ENCODE data around the gene CDH22. TPM values are rescaled to one million over a fixed set of nuclear protein-coding genes. Genes with fewer than 3 reads are reported as not detected.

The CDH22 gene
- total RNA-seq, 2 donors from 2014 or later, result 0.22 to 0.77 TPM

- no peak overlapping the region for H3K27ac ChIP-seq (ENCODE audit: low read depth, low read length)
- H3K27me3 Mint-ChIP-seq (ENCODE audit: insufficient read depth), result peaks cover 70% of the 10 kb centered on the region
- no peaks in the 10 kb centered on the region for H3K4me1 Mint-ChIP-seq
- peaks cover 69% of the 10 kb centered on the region for H3K27me3 ChIP-seq (ENCODE audit: control insufficient read depth, insufficient read depth, low read length, poor library complexity, severe bottlenecking)
- no peak overlapping the region for H3K4me3 ChIP-seq (ENCODE audit: low read length)
- H3K9me3 ChIP-seq (ENCODE audit: control insufficient read depth, low read length), result no peaks in the 10 kb centered on the region
- H3K4me1 ChIP-seq (ENCODE audit: control insufficient read depth, insufficient read depth, low read length), result no peaks in the 10 kb centered on the region
- TF ChIP-seq CTCF (conservative IDR thresholded peaks at IDR 0.05), result no peak
- H3K9me3 Mint-ChIP-seq, result no peaks in the 10 kb centered on the region
- H3K36me3 ChIP-seq (ENCODE audit: control insufficient read depth, insufficient read depth, low read length), result no peaks in the 10 kb centered on the region
- no peak overlapping the region for H3K9ac ChIP-seq (ENCODE audit: extremely low read depth, low read length, poor library complexity, severe bottlenecking)
- no peaks in the 10 kb centered on the region for H3K36me3 Mint-ChIP-seq (ENCODE audit: low read depth)
- no peak for DNase-seq
- 85 to 89% methylated on average over 3 of the region's 3 CpGs for WGBS, 2 experiments (ENCODE audit: insufficient coverage in 1 of 2, insufficient read length in 1 of 2)
- no peak overlapping the region for H3K27ac Mint-ChIP-seq
- no peak overlapping the region for H3K4me3 Mint-ChIP-seq
Measured at GRCh38 chr20:46172961-46173536, 135.2 kb downstream of the CDH22 start.

- H3K27ac Mint-ChIP-seq, result no peak overlapping the region
- DNase-seq, result no peak
- no peaks in the 10 kb centered on the region for H3K4me1 ChIP-seq (ENCODE audit: control insufficient read depth, insufficient read depth, low read length)
- H3K4me3 Mint-ChIP-seq, result no peak overlapping the region
- peaks cover 70% of the 10 kb centered on the region for H3K27me3 Mint-ChIP-seq (ENCODE audit: insufficient read depth)
- H3K27ac ChIP-seq (ENCODE audit: low read depth, low read length), result no peak overlapping the region
- H3K9ac ChIP-seq (ENCODE audit: extremely low read depth, low read length, poor library complexity, severe bottlenecking), result no peak overlapping the region
- TF ChIP-seq CTCF (conservative IDR thresholded peaks at IDR 0.05), result no peak
- H3K9me3 Mint-ChIP-seq, result no peaks in the 10 kb centered on the region
- H3K27me3 ChIP-seq (ENCODE audit: control insufficient read depth, insufficient read depth, low read length, poor library complexity, severe bottlenecking), result peaks cover 68% of the 10 kb centered on the region
- no peaks in the 10 kb centered on the region for H3K9me3 ChIP-seq (ENCODE audit: control insufficient read depth, low read length)
- WGBS, 2 experiments (ENCODE audit: insufficient coverage in 1 of 2, insufficient read length in 1 of 2), result 76 to 81% methylated on average over 6 of the region's 6 CpGs
- H3K4me3 ChIP-seq (ENCODE audit: low read length), result no peak overlapping the region
- H3K4me1 Mint-ChIP-seq, result no peaks in the 10 kb centered on the region
- no peaks in the 10 kb centered on the region for H3K36me3 Mint-ChIP-seq (ENCODE audit: low read depth)
- no peaks in the 10 kb centered on the region for H3K36me3 ChIP-seq (ENCODE audit: control insufficient read depth, insufficient read depth, low read length)
Measured at GRCh38 chr20:46172455-46172854, 135.8 kb downstream of the CDH22 start.

DNA sequence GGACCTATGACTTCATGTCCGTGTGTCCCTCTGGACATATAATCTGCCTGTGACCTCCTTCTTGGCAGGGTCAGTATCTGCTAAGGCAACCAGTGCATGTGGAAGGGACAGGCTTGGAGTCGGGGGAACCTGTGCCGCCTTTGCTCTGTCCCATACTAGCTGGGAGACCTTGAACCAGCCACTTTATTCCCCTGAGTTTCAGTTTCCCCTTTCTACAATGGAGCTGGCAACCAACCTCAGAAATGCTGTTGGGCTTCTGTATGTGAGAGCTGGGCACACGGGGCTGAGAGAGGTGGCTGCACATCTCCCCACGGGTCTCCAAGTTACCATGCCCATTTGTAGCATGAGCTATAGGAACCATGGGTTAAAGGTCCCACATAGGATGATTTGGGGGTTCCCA, 136.4 kb downstream of the CDH22 start:
- Histone ChIP-seq H3K4me1 (ENCODE audit: control insufficient read depth, insufficient read depth, low read length) (no peaks in the 10 kb centered on the region), H3K36me3 (ENCODE audit: control insufficient read depth, insufficient read depth, low read length) (no peaks in the 10 kb centered on the region), H3K27ac (ENCODE audit: low read depth, low read length) (no peak overlapping the region), H3K9me3 (ENCODE audit: control insufficient read depth, low read length) (no peaks in the 10 kb centered on the region), H3K27me3 (ENCODE audit: control insufficient read depth, insufficient read depth, low read length, poor library complexity, severe bottlenecking) (peaks cover 63% of the 10 kb centered on the region), H3K9ac (ENCODE audit: extremely low read depth, low read length, poor library complexity, severe bottlenecking) (no peak overlapping the region), H3K4me3 (ENCODE audit: low read length) (no peak overlapping the region)
- no peak for TF ChIP-seq CTCF (conservative IDR thresholded peaks at IDR 0.05)
- DNase-seq, result no peak
- peaks cover 69% of the 10 kb centered on the region for H3K27me3 Mint-ChIP-seq (ENCODE audit: insufficient read depth)
- 87 to 88% methylated on average over 5 of the region's 5 CpGs for WGBS, 2 experiments (ENCODE audit: insufficient coverage in 1 of 2, insufficient read length in 1 of 2)
- no peak overlapping the region for H3K4me3 Mint-ChIP-seq
- H3K9me3 Mint-ChIP-seq, result no peaks in the 10 kb centered on the region
- H3K36me3 Mint-ChIP-seq (ENCODE audit: low read depth), result no peaks in the 10 kb centered on the region
- H3K4me1 Mint-ChIP-seq, result no peaks in the 10 kb centered on the region
- no peak overlapping the region for H3K27ac Mint-ChIP-seq
